ENCODE measurements around the gene RUNX3. TPM values are rescaled to one million over a fixed set of nuclear protein-coding genes. Genes with fewer than 3 reads are reported as not detected.

The RUNX3 gene
- total RNA-seq, 1 donor from 2014 or later, result 0.41 TPM

DNA sequence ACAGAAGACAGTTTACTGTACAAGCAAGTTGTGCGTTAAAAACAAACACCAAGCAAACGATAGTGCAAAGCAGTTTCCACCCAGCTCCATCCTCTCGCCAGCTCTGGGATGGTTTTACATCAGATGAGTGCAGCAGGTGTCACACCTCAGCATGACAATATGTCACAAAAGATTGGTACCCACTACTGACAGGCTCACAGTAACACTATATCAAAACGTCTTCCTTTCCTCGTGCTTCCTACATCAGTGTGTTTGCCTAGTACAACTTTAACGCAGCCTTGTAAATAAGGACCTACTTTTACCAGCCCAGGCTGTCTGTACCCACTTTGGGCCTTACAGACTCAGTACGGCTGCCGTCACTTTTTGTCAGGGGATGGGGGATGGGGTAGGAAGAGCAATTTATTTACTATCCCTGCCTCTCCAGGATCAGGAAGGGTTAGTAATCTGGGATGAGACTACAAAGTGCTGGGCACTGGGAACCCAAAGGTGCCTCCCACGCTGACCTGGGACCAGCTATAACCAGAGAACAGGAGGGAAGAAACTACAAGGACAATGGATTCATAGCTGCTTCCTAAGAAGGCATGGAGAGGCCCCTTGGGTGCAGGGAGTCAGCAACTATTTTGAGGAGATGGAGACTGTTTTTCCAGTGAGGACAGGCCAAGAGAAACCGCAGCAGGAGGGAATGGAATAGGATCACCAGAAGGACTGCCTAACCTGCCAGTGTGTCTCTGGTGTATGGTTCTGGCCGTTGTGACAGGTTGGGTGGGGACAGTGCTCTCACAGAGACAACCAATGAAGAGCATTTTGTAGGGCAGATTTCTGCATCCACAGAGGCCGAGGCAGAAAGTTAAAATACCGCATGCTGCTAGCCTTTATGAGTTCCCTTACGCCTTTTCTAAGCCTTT, 30.2 kb downstream of the RUNX3 start:
- Mint-ChIP-seq H3K27ac (no peak overlapping the region), H3K27me3 (peaks cover 21% of the 10 kb centered on the region), H3K4me1 (ENCODE audit: unreplicated experiment) (no peaks in the 10 kb centered on the region), H3K9me3 (no peaks in the 10 kb centered on the region), H3K4me3 (no peak overlapping the region), H3K36me3 (no peaks in the 10 kb centered on the region)
- TF ChIP-seq, protein P1, sequence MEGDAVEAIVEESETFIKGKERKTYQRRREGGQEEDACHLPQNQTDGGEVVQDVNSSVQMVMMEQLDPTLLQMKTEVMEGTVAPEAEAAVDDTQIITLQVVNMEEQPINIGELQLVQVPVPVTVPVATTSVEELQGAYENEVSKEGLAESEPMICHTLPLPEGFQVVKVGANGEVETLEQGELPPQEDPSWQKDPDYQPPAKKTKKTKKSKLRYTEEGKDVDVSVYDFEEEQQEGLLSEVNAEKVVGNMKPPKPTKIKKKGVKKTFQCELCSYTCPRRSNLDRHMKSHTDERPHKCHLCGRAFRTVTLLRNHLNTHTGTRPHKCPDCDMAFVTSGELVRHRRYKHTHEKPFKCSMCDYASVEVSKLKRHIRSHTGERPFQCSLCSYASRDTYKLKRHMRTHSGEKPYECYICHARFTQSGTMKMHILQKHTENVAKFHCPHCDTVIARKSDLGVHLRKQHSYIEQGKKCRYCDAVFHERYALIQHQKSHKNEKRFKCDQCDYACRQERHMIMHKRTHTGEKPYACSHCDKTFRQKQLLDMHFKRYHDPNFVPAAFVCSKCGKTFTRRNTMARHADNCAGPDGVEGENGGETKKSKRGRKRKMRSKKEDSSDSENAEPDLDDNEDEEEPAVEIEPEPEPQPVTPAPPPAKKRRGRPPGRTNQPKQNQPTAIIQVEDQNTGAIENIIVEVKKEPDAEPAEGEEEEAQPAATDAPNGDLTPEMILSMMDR (conservative IDR thresholded peaks at IDR 0.05), result no peak
- peak; percentile 42 for DNase-seq (ENCODE audit: extremely low spot score, unreplicated experiment)

DNA sequence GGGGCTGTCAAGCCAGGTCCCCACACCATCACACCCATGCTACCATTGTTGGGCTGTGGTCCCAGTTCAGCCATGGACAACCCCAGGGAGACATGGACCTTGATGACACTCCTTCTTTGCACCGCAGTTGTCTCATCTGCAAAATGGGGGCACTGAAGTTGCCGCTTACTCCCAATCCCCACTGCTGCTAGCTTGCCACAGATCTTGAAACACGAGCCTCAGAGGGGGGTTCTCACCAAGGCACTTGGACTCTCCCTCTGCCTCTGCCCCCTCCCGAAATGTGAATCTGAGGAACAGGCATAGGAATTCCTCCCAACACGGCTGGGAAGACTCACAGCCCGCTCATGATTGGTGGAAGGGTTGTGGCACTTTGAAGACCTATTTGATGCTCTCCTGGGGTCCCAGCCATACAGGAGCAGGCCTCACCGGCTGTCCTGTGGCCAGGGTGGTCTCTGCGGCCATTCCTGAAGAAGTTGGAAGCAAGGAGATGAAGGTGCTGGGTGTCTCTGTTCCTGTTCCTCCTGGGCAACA, 31.1 kb downstream of the RUNX3 start:
- no peaks in the 10 kb centered on the region for H3K9me3 Mint-ChIP-seq
- H3K4me1 Mint-ChIP-seq (ENCODE audit: unreplicated experiment), result no peaks in the 10 kb centered on the region
- H3K4me3 Mint-ChIP-seq, result no peak overlapping the region
- peaks cover 21% of the 10 kb centered on the region for H3K27me3 Mint-ChIP-seq
- H3K27ac Mint-ChIP-seq, result no peak overlapping the region
- DNase-seq (ENCODE audit: extremely low spot score, unreplicated experiment), result no peak
- TF ChIP-seq, protein P1 (conservative IDR thresholded peaks at IDR 0.05), result no peak
- no peaks in the 10 kb centered on the region for H3K36me3 Mint-ChIP-seq

DNA sequence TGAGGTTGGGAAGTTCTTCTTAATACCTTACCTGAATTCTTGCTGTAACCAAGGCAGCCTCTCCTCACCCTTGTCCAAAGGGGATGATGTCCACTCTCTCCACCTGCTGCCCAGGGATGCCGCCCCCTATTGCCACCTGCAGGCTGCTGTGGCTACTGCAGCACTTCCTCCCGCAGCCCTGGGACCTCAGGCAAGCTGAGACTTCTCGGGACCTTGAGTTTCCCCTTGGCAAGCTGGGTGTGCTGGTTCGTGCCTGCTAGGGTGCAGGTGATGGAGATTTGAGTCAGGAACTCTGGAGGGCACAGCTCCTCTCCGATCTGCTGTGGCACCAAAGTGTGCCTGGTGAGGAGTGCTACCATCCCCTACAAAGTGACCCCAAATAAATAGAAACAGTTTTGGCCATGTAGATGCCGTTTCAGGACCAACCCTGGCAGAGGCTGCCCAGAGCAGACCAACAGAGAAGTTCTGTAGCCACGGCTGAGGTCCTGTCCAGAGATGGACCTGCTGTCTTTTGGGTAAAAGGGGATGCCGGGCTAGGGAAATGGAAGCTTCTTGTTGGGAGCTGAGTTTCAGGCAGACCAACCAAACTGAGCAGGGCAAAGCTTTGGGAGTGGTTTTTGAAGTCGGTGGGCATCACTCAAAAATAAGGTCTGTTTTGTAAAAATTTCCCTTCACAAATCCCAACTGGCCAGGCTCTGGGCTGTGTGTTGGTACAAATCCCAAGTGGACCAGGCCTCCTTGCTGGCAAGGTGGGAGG, 31.7 kb downstream of the RUNX3 start:
- Mint-ChIP-seq H3K27ac (no peak overlapping the region), H3K9me3 (no peaks in the 10 kb centered on the region), H3K27me3 (peaks cover 21% of the 10 kb centered on the region), H3K36me3 (no peaks in the 10 kb centered on the region), H3K4me1 (ENCODE audit: unreplicated experiment) (no peaks in the 10 kb centered on the region), H3K4me3 (no peak overlapping the region)
- peak; percentile 71 for DNase-seq (ENCODE audit: extremely low spot score, unreplicated experiment)
- TF ChIP-seq, protein P1 (conservative IDR thresholded peaks at IDR 0.05), result peak; percentile 82

DNA sequence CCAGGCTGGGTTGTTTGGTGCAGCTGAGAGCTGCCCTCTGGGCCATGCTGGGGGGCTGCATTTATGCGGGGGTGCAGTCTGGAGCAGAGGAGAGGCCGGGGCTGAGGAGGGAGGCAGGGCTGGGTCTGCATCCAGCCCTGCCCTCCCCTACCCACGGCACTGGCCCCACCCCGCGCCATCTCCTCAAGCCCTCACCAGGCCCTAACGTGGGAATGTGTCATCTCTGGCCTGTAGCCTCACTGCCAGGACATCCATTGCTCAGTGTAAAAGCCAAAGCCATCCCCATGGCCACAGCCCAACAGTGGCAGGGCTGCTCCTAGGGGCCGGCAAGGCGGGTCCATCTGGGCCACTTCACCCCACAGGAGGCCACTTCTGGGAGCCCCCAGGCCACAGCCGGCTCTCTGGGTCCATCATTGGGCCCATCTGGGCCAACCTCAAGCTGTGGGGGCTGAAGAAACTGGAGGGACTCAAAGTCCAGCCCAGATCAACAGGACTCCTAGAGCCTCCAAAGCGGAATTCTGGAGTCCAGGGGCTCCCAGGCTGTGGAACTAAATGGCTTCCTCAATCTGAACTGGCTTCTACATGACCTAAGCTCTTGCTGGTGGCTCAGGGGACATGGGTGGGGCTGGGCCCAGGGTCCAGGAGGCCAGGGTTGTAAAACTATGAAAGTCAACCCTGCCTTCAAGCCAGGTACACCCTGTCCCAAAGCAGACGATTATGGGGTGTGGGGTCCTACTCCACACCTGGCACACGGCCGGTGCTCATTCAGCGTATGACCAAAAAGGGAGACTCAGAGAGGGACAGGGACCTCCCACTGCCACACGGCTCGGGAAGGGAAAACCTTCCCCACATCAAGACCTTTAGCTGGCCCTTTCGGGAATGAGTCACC, 32.6 kb downstream of the RUNX3 start:
- Mint-ChIP-seq H3K27ac (no peak overlapping the region), H3K27me3 (peaks cover 21% of the 10 kb centered on the region), H3K9me3 (peaks cover 8% of the 10 kb centered on the region), H3K4me3 (no peak overlapping the region), H3K4me1 (ENCODE audit: unreplicated experiment) (no peaks in the 10 kb centered on the region), H3K36me3 (peaks cover 3% of the 10 kb centered on the region)
- DNase-seq (ENCODE audit: extremely low spot score, unreplicated experiment), result peak; percentile 52
- TF ChIP-seq, protein P1 (conservative IDR thresholded peaks at IDR 0.05), result no peak
